GM12873 (cell line): ENCODE measurements around the gene CDH4.

Experiments
- TF ChIP-seq, protein P1 (sequence below): IDR thresholded peaks from 2 replicates; pipeline ENCODE4 v1.5.1; 2012; ENCODE audit warnings: low read depth, mild to moderate bottlenecking, moderate library complexity, low read length, control low read depth; ENCODE audit not compliant: insufficient read depth; ENCODE audit errors: missing control alignments

Gene CDH4

DNA sequence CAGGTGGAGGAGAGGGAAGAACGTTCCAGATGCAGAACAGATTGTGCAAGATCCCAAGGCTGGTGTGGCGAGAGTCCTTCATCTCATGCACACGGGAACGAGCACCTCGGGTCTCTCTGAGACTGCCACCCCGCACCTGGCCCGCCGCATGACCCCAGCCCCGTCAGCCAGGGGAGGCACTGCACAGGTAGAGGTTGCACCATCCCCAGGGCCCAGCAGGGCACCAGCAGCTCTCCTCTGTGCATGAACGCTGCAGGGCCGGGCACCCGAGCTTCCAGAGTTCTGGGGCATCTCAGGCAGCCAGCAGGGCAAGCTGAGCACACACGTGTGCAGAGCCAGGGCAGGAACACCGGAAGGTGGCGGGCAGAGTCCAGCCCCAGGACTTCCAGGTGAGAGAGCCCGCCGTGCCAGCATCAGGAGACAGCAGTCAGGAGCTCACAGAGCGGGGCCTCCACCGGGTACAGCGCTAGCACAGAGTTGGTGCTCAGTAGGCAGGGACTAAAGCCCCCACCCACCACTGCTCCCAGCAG, 620.4 kb downstream of the CDH4 start:
- TF ChIP-seq, protein P1, sequence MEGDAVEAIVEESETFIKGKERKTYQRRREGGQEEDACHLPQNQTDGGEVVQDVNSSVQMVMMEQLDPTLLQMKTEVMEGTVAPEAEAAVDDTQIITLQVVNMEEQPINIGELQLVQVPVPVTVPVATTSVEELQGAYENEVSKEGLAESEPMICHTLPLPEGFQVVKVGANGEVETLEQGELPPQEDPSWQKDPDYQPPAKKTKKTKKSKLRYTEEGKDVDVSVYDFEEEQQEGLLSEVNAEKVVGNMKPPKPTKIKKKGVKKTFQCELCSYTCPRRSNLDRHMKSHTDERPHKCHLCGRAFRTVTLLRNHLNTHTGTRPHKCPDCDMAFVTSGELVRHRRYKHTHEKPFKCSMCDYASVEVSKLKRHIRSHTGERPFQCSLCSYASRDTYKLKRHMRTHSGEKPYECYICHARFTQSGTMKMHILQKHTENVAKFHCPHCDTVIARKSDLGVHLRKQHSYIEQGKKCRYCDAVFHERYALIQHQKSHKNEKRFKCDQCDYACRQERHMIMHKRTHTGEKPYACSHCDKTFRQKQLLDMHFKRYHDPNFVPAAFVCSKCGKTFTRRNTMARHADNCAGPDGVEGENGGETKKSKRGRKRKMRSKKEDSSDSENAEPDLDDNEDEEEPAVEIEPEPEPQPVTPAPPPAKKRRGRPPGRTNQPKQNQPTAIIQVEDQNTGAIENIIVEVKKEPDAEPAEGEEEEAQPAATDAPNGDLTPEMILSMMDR = no peak

GRCh38 chr20:61873651-61874420, 621.8 kb downstream of the CDH4 start:
- TF ChIP-seq, protein P1 = no peak

DNA sequence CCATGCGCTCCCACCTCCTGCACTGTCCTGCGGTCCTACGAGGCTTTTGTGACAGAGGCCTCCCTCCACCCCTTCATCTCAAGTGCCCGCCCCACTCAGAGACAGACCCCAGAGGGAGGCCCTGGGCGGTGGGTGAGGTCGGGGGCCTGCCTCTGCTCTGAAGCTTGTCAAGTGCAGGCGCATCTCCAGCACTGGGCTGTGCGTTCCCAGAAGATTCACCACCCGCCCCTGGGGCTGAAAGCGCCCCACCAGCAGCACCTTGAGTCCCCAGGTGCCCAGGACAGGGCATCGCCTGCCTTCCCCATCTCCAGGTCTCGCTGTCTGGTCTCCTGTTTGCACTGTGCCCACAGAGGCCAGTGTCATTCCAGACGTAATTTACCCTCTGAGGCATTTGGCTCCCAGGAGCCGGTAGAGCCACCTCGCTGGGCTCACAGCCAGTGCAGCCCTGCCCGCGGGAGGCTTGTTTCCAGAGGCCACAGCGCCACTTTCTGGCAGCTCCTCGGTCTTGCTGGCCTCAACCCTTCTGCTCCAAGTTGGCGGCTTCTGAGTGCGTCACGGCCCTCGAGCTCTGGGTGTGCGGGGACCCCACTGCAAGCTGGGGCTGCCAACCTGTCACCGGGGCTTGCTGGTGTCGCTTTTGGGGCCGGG, 622.5 kb downstream of the CDH4 start:
- TF ChIP-seq, protein P1 = no peak

DNA sequence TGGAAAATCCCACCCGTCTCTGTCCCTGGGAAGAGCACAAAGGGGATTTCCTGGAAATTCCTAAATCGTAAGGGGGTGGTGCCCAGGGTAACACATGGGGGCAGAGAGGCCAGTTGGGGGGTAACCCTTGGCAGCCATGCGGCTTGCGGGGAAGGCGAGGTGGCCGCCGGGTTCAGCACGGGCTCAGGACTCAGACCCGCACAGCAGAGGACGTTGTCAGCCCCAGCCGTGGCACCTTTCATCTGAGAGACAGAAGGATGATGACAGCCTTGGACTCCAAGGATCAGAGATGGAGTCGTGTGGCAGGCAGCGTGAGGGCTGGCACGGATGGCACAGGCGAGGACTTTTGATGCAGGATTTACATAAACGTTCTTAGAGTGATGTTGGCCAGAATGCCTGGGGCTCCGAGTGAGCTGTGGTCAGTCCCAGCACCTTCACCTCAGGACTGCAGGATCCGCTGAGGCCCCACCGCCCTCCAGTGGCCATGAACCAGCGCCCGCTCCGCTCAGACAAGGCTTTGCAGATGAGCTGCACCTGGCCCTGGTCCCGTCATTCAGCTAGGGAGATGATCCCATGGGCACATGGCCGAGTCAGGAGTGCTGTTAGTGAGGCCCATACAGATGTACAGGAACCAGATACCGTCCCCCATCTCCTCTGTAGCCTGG, 623.3 kb downstream of the CDH4 start:
- TF ChIP-seq, protein P1 = no peak

GRCh38 chr20:61875996-61876395, 623.9 kb downstream of the CDH4 start:
- TF ChIP-seq, protein P1 = no peak

- TF ChIP-seq, protein P1 = no peak
Observed at GRCh38 chr20:61876952-61877728, 625.1 kb downstream of the CDH4 start.
